HG03439 (cell line): ENCODE data around the gene MAPK7.

Experiments
- ATAC-seq: cut with Tn5 transposase; IDR thresholded peaks from one replicate; pipeline ENCODE4 v1.9.1; 2021; ENCODE audit warnings: mild to moderate bottlenecking, moderate library complexity; ENCODE audit not compliant: unreplicated experiment

The MAPK7 gene

DNA sequence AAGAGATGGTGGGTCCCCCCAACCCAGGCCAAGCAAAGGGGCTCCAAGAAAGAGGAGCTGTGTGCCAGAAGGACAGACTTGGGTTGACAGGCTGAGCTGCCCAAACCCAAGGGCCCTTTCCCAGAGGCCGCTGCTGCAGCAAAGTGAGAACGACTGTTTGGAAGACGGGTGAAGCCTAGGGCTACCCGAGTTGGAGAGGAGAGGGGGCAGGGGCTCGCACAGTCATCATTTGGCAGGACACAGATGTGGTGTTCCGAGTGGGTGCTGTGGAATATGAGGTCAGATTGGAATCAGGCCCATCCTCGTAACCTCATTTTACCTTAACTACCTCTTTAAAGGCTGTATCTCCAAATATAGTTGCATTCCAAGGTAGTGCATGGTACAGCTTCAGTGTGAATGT is 14.0 kb downstream of the MAPK7 start:
- ATAC-seq = no peak

DNA sequence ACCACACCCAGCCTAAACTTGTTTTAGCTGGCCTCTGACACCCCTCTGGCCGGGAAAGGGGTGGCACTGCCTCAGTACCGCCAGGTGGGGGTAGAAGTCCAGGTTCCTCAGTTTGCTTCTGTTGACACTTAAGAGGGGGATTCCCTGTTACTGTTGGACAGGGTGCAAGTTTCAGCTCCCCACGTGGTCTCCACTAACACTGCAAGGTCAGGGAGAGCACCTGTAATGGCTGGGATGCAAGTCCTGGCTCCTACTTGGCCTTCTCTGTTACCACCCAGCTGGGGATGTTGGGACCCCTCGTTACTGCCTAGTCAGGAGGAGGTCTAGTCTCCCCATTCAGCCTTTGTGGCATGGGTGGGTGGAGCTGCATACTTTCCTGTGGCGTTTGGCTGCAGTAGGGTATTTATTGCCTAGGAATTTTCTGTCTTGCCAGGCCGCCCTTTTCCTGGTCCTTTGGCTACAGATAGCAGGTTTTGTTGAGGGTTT is 19.3 kb downstream of the MAPK7 start:
- ATAC-seq = no peak

DNA sequence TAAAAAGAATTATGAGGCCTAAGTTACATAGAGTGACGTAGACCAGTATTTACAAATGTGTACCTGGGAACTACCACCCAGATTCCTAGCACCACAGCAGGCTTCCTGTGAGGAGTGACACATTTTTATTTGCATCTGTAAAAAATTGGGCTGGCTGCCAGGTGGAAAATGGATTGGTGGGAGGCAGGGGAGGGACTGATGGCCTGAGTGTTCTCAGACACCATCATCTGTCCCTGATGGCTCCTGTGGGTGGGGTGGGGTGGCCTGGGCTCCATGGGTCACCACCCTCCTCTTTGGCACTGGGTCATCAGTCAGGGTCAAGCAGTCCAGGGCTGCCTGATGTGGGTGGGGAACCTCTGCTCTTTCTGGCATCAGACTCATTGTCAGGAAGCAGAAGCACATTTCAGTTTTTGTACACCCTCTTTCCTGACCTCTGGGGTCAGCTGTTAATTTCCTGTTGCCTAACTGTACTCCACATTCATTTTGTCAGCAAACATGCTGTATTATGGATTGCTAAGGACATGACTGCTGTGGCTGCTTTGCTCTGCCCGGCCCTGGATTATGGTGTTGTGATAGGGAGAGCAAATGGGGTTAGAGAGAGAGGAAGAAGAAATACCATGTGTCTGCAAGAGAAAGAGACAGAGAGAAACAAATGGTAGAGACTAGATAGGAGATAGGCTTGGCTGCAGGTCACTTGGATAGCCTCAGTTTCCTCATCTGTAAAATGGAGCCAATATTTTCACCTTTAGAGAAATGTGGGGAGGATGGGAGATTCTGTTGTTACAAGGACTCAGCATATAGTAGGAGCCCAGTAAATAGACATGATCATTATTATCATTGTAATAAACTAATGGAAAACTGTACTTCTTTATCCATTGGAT is 20.2 kb downstream of the MAPK7 start:
- ATAC-seq = no peak

DNA sequence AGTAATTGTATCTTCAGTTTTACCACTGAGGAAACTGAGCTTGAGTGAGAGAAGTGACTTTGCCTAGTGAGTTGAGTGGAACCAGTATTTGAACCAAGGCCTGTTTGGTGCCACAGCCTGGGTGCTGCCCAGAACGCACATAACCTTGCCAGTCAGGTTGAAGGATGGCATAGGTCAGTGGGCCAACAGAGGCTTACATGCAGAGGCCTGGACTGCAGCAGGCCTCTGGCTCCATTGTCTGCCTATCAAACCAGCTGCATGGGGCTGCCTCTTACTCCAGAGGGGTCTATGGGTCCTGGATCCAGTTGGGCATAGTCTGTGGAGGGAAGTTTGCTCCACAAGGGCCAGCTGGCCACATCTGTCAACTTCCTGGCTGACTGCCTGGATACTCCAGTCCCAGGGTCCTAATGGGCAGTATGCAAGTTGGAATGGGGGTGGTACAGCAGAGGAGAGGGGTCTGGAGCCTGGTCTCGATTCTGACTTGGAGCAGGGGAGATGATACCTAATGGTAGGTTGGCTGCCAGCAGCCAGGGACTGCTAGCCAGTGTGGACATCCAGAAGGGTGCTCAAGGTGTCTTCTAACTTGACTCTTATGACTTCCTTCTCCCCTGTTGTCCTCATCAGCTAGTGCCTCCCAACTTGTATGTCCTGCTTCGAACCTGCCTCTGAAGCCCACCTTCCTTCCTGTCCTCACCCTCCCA is 21.6 kb downstream of the MAPK7 start:
- ATAC-seq = no peak

DNA sequence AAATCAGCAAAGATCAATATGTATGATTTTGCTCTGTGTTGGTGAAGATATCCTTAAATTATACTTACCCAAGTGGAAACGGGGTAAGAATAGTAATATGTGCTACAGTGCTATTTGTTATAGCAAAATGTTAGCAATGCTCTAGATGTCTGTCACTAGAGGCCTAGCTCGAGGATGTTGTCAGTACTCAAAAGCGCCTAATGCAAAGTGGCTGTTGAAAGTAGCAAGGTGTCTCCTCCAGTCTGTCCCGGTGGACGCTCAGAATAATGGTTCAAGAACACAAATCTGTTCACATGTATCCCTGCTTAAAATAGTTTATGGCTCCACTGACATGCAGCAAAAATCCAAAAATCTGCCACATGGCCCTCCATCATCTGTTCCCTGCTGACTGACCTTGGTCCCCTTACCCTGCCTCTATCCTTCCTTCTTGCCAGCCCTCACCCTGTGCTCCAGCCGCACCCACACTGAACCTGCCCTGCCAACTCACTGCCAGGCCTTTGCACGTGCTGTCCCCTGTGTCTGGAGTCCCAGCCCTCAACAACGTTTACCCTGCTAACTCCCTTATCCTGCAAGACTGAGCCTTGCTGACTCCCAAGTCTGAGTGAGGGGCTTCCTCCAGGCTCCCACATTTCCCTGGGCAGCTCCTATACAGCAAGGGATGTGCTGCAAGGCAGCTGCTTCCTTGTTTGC is 23.2 kb downstream of the MAPK7 start:
- ATAC-seq = no peak

DNA sequence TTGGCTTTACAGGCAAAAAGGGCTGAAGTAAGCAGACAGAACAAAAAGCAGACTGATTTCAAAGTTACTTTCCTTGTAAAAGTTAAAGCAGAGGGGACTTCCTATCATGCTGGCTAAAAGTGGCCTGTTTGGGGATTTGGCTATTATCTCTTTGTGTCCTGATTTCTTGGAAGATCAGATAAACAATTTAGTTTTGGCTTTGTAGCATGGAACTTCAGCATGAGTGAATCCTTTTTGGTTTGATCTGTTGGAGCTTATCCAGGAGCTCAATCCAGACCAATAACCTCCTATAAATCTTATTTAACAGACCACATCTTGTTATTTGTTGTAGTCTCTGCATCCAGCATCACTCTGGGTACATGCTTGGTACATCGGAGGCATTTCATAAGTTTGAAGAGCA is 23.9 kb downstream of the MAPK7 start:
- ATAC-seq = no peak

DNA sequence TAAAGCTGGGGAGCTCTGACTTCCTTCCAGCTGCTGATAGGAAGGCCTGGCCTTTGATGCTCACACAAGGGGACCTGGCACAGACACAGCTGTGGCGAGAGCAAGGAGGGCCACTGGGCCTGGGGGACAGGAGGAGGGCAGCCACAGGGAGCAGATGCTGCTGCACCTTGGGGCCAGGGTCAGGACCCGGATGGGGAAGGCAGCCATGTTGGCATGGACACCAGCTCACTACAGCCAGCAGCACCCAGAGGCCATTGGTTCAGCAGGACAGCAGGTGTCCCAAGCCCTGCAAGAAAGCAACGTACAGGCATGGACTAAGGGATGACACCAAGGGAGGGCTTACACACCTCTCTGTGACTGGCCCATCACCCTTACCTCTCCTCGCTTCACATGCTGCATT is 24.7 kb downstream of the MAPK7 start:
- no peak for ATAC-seq

DNA sequence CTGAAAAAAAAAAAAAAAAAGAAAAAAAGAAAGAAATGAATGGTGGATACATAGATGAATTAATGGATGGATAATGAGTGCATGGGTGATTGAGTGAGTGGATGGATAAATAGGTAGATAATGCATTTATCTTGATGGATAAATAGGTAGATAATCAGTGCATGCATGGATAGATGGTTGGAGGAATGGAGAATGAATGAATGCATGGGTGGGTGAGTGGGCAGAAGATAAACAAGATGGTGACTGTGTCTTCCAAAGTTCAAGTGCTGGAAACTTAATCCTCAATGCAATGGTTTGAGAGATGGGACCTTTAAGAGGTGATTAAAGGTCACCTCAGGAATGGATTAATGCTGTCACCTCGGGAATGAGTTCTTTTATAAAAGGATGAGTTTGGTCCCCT is 26.0 kb downstream of the MAPK7 start:
- ATAC-seq = no peak

DNA sequence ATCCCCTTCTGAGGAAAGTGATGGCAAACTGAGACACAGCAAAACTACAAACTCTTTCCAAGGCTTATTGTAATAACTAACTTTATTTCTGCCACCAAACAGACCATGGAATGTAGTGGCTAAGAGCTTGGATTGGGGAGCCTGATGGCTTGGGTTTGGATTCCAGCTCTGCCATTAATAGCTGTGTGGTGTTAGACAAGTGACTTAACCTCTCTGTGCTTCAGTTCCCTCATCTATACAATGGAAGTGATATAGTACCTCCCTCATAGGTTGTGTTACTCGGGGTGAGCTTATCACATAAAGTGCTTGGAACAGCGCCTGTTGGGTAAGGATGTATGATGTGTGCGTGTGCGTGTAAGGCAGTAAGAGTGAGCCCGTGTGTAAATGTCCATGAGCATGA is 26.8 kb downstream of the MAPK7 start:
- no peak for ATAC-seq

DNA sequence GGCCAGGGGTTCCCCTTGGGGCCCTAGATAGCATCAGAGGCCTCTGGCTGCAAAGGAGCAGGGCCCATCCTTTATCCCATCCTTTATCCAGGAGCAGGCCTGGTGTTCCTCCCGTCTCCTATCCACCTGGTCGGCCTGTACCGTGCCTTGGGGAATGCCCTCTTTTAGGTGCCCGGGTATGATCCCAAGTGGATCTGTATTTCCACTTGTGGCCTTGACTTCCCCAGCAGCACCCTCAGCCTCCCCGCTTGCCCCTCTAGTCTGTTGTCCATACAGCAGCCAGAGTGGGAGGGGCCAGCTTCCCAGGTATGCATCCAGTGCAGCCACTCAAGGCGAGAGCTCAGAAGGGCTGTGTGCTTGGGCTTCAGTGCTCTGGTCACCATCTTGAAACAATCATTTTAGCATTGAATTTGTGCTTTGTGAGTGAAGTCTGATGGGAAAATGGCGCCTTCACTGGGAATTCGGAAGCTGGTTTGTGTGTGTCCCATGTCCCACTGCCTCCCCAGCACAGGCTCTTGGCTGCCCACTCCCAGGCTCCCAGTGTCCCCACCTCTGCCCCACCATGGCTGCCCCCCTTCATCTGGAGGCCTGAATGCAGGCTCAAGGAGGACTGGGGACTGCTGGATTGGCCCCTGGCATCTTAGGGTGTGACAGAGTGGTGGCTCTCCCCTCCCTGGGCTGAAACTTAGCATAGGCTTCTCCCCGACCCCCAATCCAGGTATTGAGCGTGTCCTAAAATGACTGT is 29.5 kb downstream of the MAPK7 start:
- ATAC-seq = no peak

DNA sequence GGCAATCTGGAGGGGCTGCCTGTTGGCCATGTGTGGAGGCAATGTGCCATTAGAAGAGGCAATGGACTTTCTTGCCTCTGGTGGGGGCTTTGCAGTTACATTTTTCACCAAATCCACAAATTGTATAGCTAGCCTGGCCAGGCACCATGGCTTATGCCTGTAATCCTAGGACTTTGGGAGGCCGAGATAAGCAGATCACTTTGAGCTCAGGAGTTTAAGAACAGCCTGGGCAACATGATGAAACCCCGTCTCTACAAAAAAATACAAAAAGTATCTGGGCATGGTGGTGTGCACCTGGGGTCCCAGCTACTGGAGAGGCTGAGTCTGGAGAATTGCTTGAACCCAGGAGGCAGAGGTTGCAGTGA is 30.0 kb downstream of the MAPK7 start:
- ATAC-seq = no peak

DNA sequence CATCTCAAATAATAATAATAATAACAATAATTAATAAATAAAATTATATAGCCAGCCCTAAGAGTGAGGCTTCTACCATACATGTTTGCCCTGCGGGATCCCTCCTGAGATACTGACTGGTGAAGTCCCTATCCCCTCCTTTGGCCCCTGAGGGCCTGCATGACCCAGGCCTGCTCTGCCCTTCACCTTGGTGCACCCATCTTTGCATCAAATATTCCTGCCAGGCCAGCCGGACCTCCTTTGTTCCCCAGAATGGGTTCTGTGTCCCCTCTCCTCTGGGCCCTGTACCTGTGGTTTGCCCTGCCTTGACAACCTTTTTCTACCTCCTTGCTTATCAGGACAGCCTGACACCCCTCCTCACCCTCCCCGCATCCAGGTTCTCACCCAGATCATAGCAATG is 30.8 kb downstream of the MAPK7 start:
- ATAC-seq = no peak

DNA sequence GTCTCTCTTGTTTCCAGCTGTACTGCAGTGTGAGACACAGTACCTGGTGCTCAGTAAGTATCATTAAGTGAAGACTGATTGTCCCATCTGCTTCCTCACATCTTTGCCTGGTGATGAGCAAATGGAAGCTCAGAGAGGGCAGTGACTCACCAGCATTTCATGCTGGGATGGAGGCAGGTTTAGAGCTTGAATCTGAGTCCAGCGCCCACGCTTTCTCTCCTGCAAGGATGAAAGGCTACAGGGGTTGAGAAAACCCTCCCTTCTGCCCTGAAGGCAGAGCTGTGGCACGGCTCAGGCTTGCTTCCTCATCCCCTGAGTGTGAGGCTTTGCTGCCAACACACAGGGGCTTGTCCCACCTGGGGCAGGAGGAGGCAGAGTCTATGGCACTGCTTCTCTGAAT is 31.2 kb downstream of the MAPK7 start:
- no peak for ATAC-seq

DNA sequence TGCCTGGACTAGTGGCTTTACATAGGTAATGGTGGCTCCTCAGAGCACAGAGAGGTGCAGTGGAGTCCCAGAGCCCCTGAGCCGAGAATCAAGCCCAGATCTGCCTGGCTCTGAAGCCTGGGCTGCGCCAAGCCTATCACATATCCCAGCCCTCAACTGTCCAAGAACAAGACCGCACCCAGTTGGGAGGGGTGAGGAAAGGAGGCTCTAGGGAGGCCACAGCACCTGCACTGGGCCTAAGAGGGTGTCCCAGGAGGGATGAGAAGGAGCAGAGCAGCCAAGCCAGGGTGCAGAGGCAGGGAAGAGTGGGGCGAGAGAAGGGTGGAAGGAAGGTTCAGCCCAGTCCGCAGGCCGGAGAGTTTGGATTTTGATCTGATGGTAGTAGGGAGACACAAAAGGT is 31.8 kb downstream of the MAPK7 start:
- ATAC-seq = no peak

DNA sequence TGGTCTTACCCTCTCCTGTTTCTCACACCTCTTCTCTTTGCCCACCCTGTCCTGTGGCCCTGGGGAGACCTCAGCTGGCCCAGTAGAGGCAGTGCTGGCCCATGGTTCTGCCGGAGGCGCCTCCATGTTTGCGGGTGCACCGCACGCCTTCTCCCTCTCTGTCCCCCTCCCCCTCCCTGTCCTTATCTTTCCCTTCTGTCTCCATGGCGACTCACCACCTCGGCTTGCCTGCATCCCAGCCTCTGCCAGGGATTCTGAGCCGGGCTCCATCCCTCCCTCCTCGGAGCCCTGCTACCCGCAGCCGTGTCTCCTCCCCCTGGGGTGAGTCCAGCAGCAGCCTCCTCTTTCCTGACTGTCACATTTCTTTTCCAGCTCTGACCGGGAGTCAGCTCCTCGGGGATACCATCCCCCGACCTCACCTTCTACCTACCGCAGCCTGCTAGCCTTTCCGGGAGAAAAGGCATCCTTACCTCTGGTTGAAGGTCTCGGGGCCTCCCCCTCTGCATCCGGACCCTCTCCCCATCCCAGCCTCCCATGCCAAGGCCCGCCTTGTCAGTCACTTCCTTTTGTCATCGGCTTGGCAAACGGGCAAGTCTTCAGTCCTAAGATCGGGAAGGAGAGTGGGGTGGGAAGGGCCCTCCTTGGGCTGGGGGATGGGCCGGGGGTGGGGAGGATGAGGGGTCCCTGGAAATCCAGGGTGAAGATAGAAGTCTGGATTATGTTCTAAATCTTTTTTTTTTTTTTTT is 32.8 kb downstream of the MAPK7 start, which contains the start of gene RNF112:
Gene RNF112, plus strand, starts transcription at position 358 of the 746 bp plus-strand sequence. Its CDS starts 177 bp downstream, at position 535.
- ATAC-seq = no peak

DNA sequence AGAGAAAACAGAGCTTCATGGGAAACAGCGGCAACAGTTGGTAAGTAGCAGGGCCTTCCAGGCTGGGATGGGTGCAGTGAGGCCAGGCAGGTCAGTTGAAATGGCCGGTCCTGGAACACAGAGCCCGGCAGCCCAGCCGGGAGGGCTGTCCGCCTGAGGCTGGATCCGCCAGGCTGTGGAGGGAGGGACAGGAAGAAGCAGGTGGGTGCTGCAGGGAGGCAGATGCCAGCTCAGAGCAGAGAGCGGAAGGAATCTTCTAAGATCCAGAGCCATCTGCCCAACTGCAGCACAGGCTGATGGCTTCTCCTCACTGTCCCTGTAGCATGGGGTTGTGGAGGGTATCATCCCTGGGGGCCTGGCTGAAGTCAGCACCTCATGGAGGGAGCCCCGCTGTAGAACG is 33.3 kb downstream of the MAPK7 start:
- no peak for ATAC-seq

DNA sequence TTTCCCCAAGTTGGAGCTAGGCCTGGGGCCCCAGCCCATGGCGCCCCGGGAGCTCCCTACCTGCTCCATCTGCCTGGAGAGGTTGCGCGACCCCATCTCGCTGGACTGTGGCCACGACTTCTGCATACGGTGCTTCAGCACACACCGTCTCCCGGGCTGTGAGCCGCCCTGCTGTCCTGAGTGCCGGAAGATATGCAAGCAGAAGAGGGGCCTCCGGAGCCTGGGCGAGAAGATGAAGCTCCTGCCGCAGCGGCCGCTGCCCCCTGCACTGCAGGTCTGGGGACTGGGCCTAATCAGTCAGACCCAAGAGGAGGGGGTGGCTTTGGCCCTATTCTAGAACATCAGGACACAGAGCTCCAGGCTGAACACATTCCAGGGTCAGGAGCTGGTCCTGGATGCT is 34.2 kb downstream of the MAPK7 start:
- no peak for ATAC-seq

DNA sequence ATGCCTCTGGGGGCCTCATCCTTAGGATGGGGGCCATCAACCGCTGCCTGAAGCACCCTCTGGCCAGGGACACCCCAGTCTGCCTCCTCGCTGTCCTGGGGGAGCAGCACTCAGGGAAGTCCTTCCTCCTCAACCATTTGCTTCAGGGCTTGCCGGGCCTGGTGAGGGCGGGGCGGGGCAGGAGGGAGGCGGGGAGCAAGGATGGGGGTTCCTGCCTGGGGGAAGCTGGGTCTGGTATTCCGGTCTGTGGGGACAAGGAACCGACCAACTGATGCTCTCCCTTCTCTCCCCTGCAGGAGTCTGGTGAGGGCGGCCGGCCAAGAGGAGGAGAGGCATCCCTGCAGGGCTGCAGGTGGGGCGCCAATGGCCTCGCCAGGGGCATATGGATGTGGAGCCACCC is 34.7 kb downstream of the MAPK7 start:
- ATAC-seq = no peak

DNA sequence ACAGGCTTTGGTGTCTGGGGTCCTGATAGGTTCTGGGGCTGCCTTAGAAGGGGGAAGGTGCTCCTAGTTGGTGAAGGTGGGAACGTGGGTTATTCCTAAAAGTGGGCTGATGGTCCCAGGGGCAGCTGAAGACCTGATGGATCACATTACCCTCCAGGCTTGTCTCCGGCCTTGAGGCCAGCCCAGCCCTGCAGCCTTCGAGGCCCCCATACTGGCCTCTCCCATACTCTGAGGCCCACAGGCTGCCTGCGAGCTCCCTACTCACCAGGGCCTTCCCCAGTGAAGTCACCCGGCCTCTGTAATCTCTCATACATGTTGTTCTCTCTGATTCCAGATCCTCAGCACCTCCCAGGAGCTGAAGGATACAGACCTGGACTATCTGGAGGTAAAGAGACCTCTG is 35.5 kb downstream of the MAPK7 start:
- no peak for ATAC-seq
